Neuronal stem cell (in vitro differentiated cells): ENCODE results near the gene ADD3.
A peak's percentile ranks its signal among the peaks of the same experiment; 100 is the strongest.

Experiments
- DNase-seq: peaks from one replicate; pipeline ENCODE4 v3.0.0-alpha.2; 2013; ENCODE audit warnings: low spot score
- H2AFZ ChIP-seq: one replicate; pipeline ENCODE4 v1.6.1; 2013; ENCODE audit warnings: mild to moderate bottlenecking, low read length, inconsistent platforms
- H2AK5ac ChIP-seq: 2 replicates; pipeline ENCODE4 v1.6.1; 2013; ENCODE audit warnings: low read depth, mild to moderate bottlenecking, inconsistent platforms, low read length, moderate library complexity, mixed read lengths
- H2BK120ac ChIP-seq: 2 replicates; pipeline ENCODE4 v1.6.1; 2013; ENCODE audit warnings: low read depth, mild to moderate bottlenecking, inconsistent platforms, low read length, moderate library complexity, mixed read lengths
- H2BK12ac ChIP-seq: one replicate; pipeline ENCODE4 v1.6.1; 2013; ENCODE audit warnings: low read length, inconsistent platforms
- H2BK15ac ChIP-seq: 2 replicates; pipeline ENCODE4 v1.6.1; 2013; ENCODE audit warnings: mild to moderate bottlenecking, low read length, inconsistent platforms, mixed read lengths
- H2BK5ac ChIP-seq: one replicate; pipeline ENCODE4 v1.6.1; 2013; ENCODE audit warnings: inconsistent platforms, mild to moderate bottlenecking, low read length, moderate library complexity
- H3K14ac ChIP-seq: one replicate; pipeline ENCODE4 v1.6.1; 2013; ENCODE audit warnings: low read length, inconsistent platforms
- H3K18ac ChIP-seq: 2 replicates; pipeline ENCODE4 v1.6.1; 2013; ENCODE audit warnings: low read length, inconsistent platforms
- H3K23ac ChIP-seq: 2 replicates; pipeline ENCODE4 v1.6.1; 2013; ENCODE audit warnings: low read depth, mild to moderate bottlenecking, mixed read lengths, low read length, inconsistent platforms; ENCODE audit not compliant: poor library complexity
- H3K27ac ChIP-seq: replicated peaks from 3 replicates; pipeline ENCODE4 v1.5.1; 2013; ENCODE audit warnings: low read length, inconsistent platforms
- H3K27me3 ChIP-seq, 3 experiments: 2 replicates each; pipeline ENCODE4 v1.6.1; 2013; ENCODE audit warnings: low read length in 3 of 3, mild to moderate bottlenecking in 2 of 3, inconsistent platforms in 1 of 3, low read depth in 1 of 3, mixed read lengths in 1 of 3, moderate library complexity in 1 of 3; ENCODE audit not compliant: control insufficient read depth in 3 of 3, insufficient read depth in 3 of 3
- H3K36me3 ChIP-seq, 2 donors: replicated peaks in 1 of 2; 2 replicates each; pipeline ENCODE4 v1.6.1; 2013; ENCODE audit warnings: low read length in 2 of 2; ENCODE audit not compliant: control insufficient read depth in 2 of 2, insufficient read depth in 2 of 2
- H3K4ac ChIP-seq: 2 replicates; pipeline ENCODE4 v1.6.1; 2013; ENCODE audit warnings: inconsistent platforms, mild to moderate bottlenecking, low read length, moderate library complexity
- H3K4me1 ChIP-seq, 2 donors: 1 replicate in 1 of 2; 2 replicates in 1 of 2; pipeline ENCODE4 v1.6.1; 2013; ENCODE audit warnings: low read length in 2 of 2, low read depth in 1 of 2; ENCODE audit not compliant: control insufficient read depth in 2 of 2, insufficient read depth in 1 of 2
- H3K4me2 ChIP-seq: one replicate; pipeline ENCODE4 v1.6.1; 2013; ENCODE audit warnings: mild to moderate bottlenecking, low read length, inconsistent platforms; ENCODE audit not compliant: insufficient read depth, poor library complexity, severe bottlenecking
- H3K4me3 ChIP-seq, 2 donors: 2 replicates each; pipeline ENCODE4 v1.5.1; 2013; ENCODE audit warnings: low read length in 2 of 2, mild to moderate bottlenecking in 2 of 2, inconsistent platforms in 1 of 2, moderate library complexity in 1 of 2
- H3K79me1 ChIP-seq: one replicate; pipeline ENCODE4 v1.6.1; 2013; ENCODE audit warnings: low read depth, mild to moderate bottlenecking, inconsistent platforms, low read length, moderate library complexity
- H3K9ac ChIP-seq: one replicate; pipeline ENCODE4 v1.6.1; 2013; ENCODE audit warnings: mild to moderate bottlenecking, low read depth, low read length, inconsistent platforms; ENCODE audit not compliant: poor library complexity
- H3K9me3 ChIP-seq, 2 donors: replicated peaks in 1 of 2; 2 replicates each; pipeline versions ENCODE3 to v1.6.1; 2013; ENCODE audit warnings: low read length in 2 of 2, mild to moderate bottlenecking in 2 of 2, inconsistent platforms in 1 of 2, low read depth in 1 of 2, mixed read lengths in 1 of 2, moderate library complexity in 1 of 2; ENCODE audit not compliant: control insufficient read depth in 2 of 2, insufficient read depth in 1 of 2
- H4K8ac ChIP-seq: one replicate; pipeline ENCODE4 v1.6.1; 2013; ENCODE audit warnings: low read depth, mild to moderate bottlenecking, inconsistent platforms, low read length, moderate library complexity
- H4K91ac ChIP-seq: one replicate; pipeline ENCODE4 v1.6.1; 2013; ENCODE audit warnings: low read length, low read depth, mild to moderate bottlenecking, inconsistent platforms; ENCODE audit not compliant: poor library complexity
- WGBS, 2 donors: extraction: QIAGEN DNeasy Blood & Tissue Kit; methylation state at CpG; one replicate each; pipeline ENCODE4 v1.1.7; 2013; ENCODE audit warnings: missing lambda C conversion rate in 2 of 2, mixed read lengths in 1 of 2; ENCODE audit not compliant: insufficient read length in 2 of 2, insufficient replicate concordance in 1 of 2; ENCODE audit errors: extremely low coverage in 2 of 2; 5-methylcytosine and 5-hydroxymethylcytosine counted together

The ADD3 gene

DNA sequence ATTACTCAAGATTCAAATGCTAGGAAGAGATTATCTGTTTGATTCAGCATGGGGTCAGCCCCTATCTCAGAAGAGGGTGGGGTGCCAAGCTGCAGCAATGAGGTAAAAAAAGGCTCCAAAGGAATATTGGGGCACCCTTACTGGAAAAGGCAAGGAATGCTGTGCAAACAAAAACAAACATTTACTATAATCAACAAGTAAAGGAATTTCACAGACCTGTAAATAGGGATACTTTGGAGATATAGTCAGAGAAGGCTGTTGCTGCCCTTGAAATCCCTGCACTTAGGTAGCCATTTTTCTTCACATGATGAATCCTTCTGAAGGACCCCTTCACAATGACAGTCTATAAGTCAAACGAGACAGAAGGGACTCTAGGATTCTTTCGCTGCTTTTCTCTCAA is 10.6 kb upstream of the ADD3 start:
- no peak overlapping the region for H2AK5ac ChIP-seq
- no peak for DNase-seq
- no CpG with 5 or more reads among the region's 2 CpGs for WGBS, 2 donors
- H3K27ac ChIP-seq: no peak overlapping the region
- H3K4me1 ChIP-seq: peaks cover 5 to 13% of the 10 kb centered on the region in 2 donors
- H2AFZ ChIP-seq: no peak overlapping the region
- H4K8ac ChIP-seq: no peak overlapping the region
- H3K79me1 ChIP-seq: no peaks in the 10 kb centered on the region
- no peak overlapping the region for H3K4ac ChIP-seq
- H3K4me2 ChIP-seq: no peak overlapping the region
- no peaks in the 10 kb centered on the region for H3K9me3 ChIP-seq
- H3K36me3 ChIP-seq: no peaks in the 10 kb centered on the region
- no peak overlapping the region for H3K4me3 ChIP-seq
- no peak overlapping the region for H2BK120ac ChIP-seq
- no peak overlapping the region for H2BK15ac ChIP-seq
- no peak overlapping the region for H2BK12ac ChIP-seq
- H3K14ac ChIP-seq: no peak overlapping the region
- no peak overlapping the region for H2BK5ac ChIP-seq
- no peak overlapping the region for H3K9ac ChIP-seq
- no peaks in the 10 kb centered on the region for H3K27me3 ChIP-seq
- no peak overlapping the region for H3K23ac ChIP-seq
- no peak overlapping the region for H3K18ac ChIP-seq
- H4K91ac ChIP-seq: no peak overlapping the region

DNA sequence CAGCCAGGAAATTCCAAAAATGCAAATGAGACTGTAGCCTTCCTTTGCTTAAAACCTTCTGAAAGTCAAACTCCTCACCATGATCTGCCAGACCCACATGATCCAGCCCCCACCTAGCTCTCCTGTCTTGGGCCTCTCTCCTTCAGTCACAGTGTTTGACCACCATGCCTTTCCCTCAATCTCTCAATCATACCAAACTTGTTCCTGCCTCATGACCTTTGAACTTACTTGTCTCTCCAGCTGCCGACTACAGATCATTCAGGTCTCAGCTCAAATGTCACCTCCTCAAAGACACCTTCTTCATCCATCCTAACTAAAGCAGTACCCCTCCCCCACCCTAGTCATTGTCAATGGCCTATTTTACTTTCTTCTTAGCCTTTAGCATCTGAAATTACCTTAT is 9.3 kb upstream of the ADD3 start:
- Histone ChIP-seq H2BK12ac (no peak overlapping the region), H3K4me3 (no peak overlapping the region), H2BK15ac (no peak overlapping the region), H4K8ac (no peak overlapping the region), H3K27ac (no peak overlapping the region), H4K91ac (no peak overlapping the region), H2AFZ (no peak overlapping the region), H3K18ac (no peak overlapping the region), H3K9me3 (no peaks in the 10 kb centered on the region), H3K23ac (no peak overlapping the region), H2BK5ac (no peak overlapping the region), H3K36me3 (no peaks in the 10 kb centered on the region), H2BK120ac (no peak overlapping the region), H2AK5ac (no peak overlapping the region), H3K27me3 (no peaks in the 10 kb centered on the region), H3K79me1 (no peaks in the 10 kb centered on the region), H3K4me1 (peaks cover 5 to 16% of the 10 kb centered on the region in 2 donors), H3K9ac (no peak overlapping the region), H3K4me2 (no peak overlapping the region), H3K14ac (no peak overlapping the region), H3K4ac (no peak overlapping the region)
- no CpG with 5 or more reads among the region's 1 CpG for WGBS, 2 donors
- no peak for DNase-seq

GRCh38 chr10:110002801-110003523 is 4.8 kb upstream of the ADD3 start:
- no peaks in the 10 kb centered on the region for H3K79me1 ChIP-seq
- H2BK12ac ChIP-seq: no peak overlapping the region
- H3K4me2 ChIP-seq: no peak overlapping the region
- H3K18ac ChIP-seq: no peak overlapping the region
- H3K23ac ChIP-seq: no peak overlapping the region
- peaks cover 0 to 4% (median 0%) of the 10 kb centered on the region in 3 experiments for H3K27me3 ChIP-seq
- no peaks in the 10 kb centered on the region for H3K9me3 ChIP-seq
- H3K4me3 ChIP-seq: no peak overlapping the region
- no peak overlapping the region for H3K27ac ChIP-seq
- no peak overlapping the region for H2AFZ ChIP-seq
- no peak overlapping the region for H2BK120ac ChIP-seq
- H4K8ac ChIP-seq: no peak overlapping the region
- H2BK5ac ChIP-seq: no peak overlapping the region
- no peak overlapping the region for H3K4ac ChIP-seq
- DNase-seq: no peak
- no peak overlapping the region for H2BK15ac ChIP-seq
- peaks cover 15 to 17% of the 10 kb centered on the region in 2 donors for H3K4me1 ChIP-seq
- H3K14ac ChIP-seq: no peak overlapping the region
- H3K36me3 ChIP-seq: no peaks in the 10 kb centered on the region
- no peak overlapping the region for H2AK5ac ChIP-seq
- no peak overlapping the region for H4K91ac ChIP-seq
- H3K9ac ChIP-seq: no peak overlapping the region
- WGBS, 2 donors: no CpG with 5 or more reads among the region's 2 CpGs

DNA sequence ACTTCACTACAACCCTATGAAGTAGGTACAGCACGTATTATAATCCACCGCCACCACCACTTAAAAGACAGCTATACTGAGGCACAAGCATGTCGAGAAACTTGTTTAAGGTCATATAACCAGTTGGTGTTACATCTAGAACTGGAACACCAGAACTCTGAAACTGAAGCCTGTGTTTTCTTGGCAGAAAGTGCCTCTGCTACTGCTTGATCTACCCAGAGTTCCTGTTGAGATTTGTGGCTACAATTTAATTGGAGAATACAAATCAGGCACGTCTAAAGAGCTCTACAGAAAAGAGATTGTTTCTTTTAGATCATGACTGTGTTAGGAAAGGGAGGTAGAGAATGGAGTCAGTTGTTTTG is 4.3 kb upstream of the ADD3 start:
- Histone ChIP-seq H2BK12ac (no peak overlapping the region), H3K4ac (no peak overlapping the region), H3K9me3 (no peaks in the 10 kb centered on the region), H4K8ac (no peak overlapping the region), H3K4me3 (no peak overlapping the region), H3K79me1 (no peaks in the 10 kb centered on the region), H2AFZ (peak overlapping the region; percentile 30), H3K18ac (no peak overlapping the region), H3K23ac (no peak overlapping the region), H3K4me1 (peaks cover 12% of the 10 kb centered on the region in 2 donors), H3K9ac (no peak overlapping the region), H3K27me3 (peaks cover 0 to 4% (median 0%) of the 10 kb centered on the region in 3 experiments), H3K27ac (no peak overlapping the region), H3K4me2 (no peak overlapping the region), H2BK15ac (no peak overlapping the region), H3K14ac (no peak overlapping the region), H4K91ac (no peak overlapping the region), H3K36me3 (no peaks in the 10 kb centered on the region), H2BK120ac (no peak overlapping the region), H2BK5ac (no peak overlapping the region), H2AK5ac (no peak overlapping the region)
- WGBS, 2 donors: no CpG with 5 or more reads among the region's 4 CpGs
- no peak for DNase-seq
